ENCODE data around the gene ADAMTS14. TPM values are rescaled to one million over a fixed set of nuclear protein-coding genes. Genes with fewer than 3 reads are reported as not detected.

ADAMTS14 gene
- total RNA-seq, 1 donor from 2014 or later: 4.1 TPM

DNA sequence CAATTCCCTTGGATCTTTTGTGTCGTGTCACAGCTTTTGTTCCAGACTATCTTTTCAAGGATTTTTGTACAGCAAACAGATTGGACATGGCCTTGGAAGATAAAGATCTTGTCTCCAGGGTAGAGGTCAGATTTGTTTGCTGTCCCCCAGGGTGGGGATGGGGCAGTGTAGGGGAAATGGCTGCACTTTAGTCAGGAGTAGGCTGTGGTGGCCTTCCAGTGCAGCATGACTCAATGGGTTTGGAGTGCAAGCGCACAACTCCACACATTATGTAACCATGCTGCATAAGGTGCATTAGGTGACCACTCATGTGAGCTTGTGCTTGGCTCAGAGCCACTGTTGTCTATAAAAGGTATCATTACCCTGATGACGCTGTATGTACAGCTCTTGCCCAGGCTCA, 23.9 kb upstream of the ADAMTS14 start:
- no peak for DNase-seq (ENCODE audit: low spot score in 2 of 2, unreplicated experiment in 2 of 2)
- Mint-ChIP-seq H3K4me3 (no peak overlapping the region), H3K36me3 (no peaks in the 10 kb centered on the region), H3K27ac (no peak overlapping the region), H3K27me3 (ENCODE audit: low read depth) (peaks cover 10% of the 10 kb centered on the region), H3K9me3 (peaks cover 33% of the 10 kb centered on the region), H3K4me1 (peaks cover 6% of the 10 kb centered on the region)
- TF ChIP-seq, protein P1, sequence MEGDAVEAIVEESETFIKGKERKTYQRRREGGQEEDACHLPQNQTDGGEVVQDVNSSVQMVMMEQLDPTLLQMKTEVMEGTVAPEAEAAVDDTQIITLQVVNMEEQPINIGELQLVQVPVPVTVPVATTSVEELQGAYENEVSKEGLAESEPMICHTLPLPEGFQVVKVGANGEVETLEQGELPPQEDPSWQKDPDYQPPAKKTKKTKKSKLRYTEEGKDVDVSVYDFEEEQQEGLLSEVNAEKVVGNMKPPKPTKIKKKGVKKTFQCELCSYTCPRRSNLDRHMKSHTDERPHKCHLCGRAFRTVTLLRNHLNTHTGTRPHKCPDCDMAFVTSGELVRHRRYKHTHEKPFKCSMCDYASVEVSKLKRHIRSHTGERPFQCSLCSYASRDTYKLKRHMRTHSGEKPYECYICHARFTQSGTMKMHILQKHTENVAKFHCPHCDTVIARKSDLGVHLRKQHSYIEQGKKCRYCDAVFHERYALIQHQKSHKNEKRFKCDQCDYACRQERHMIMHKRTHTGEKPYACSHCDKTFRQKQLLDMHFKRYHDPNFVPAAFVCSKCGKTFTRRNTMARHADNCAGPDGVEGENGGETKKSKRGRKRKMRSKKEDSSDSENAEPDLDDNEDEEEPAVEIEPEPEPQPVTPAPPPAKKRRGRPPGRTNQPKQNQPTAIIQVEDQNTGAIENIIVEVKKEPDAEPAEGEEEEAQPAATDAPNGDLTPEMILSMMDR (IDR thresholded peaks at IDR 0.05; ENCODE audit: unreplicated experiment): no peak

DNA sequence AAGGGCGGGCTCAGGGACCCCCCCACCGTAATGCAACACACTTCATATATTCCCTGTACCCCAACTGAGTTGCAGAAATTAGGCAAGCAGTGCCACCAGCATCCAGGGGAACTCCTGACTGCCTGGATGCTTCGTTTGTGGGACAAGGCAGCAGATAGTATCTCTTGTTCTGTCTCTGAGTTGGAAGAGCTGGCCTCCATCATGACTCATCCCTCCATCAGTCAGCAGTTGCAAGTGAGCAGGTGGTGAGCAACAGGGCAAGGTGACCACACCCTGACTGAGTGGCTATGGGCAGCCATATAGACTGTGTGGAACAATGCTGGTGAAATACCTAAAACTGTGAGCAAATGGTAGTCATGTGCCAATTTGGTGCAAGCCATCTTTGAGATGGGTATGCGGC, 22.8 kb upstream of the ADAMTS14 start:
- H3K36me3 Mint-ChIP-seq: no peaks in the 10 kb centered on the region
- H3K27ac Mint-ChIP-seq: no peak overlapping the region
- no peak for DNase-seq (ENCODE audit: low spot score in 2 of 2, unreplicated experiment in 2 of 2)
- H3K4me3 Mint-ChIP-seq: no peak overlapping the region
- H3K9me3 Mint-ChIP-seq: peaks cover 33% of the 10 kb centered on the region
- peaks cover 2% of the 10 kb centered on the region for H3K27me3 Mint-ChIP-seq (ENCODE audit: low read depth)
- peaks cover 7% of the 10 kb centered on the region for H3K4me1 Mint-ChIP-seq
- TF ChIP-seq, protein P1 (IDR thresholded peaks at IDR 0.05; ENCODE audit: unreplicated experiment): no peak

- peaks cover 7% of the 10 kb centered on the region for H3K4me1 Mint-ChIP-seq
- no peaks in the 10 kb centered on the region for H3K36me3 Mint-ChIP-seq
- no peaks in the 10 kb centered on the region for H3K27me3 Mint-ChIP-seq (ENCODE audit: low read depth)
- TF ChIP-seq, protein P1 (IDR thresholded peaks at IDR 0.05; ENCODE audit: unreplicated experiment): no peak
- H3K9me3 Mint-ChIP-seq: peaks cover 33% of the 10 kb centered on the region
- no peak for DNase-seq (ENCODE audit: low spot score in 2 of 2, unreplicated experiment in 2 of 2)
- no peak overlapping the region for H3K27ac Mint-ChIP-seq
- no peak overlapping the region for H3K4me3 Mint-ChIP-seq
Observed at GRCh38 chr10:70650104-70650503, 22.2 kb upstream of the ADAMTS14 start.

DNA sequence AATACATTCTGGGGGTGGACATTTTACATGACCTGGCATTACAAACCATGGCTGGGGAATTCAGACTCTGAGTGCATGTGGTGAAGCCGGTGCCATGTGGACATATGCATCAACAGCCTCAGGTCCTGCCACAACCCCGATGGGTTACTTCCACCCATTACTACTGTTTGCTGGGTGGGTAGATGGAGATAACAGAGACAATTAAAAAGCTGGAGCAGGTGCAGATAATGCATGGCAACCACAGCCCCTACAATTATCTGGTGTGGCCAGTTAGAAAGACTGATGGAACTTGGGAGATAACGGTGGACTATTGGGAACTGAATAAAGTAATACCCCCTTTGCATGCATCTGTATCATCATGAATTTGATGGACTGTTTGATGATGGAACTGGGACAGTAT, 21.6 kb upstream of the ADAMTS14 start:
- TF ChIP-seq, protein P1 (IDR thresholded peaks at IDR 0.05; ENCODE audit: unreplicated experiment): no peak
- Mint-ChIP-seq H3K4me3 (no peak overlapping the region), H3K36me3 (no peaks in the 10 kb centered on the region), H3K4me1 (peaks cover 7% of the 10 kb centered on the region), H3K27ac (no peak overlapping the region), H3K27me3 (ENCODE audit: low read depth) (no peaks in the 10 kb centered on the region), H3K9me3 (peaks cover 33% of the 10 kb centered on the region)
- no peak for DNase-seq (ENCODE audit: low spot score in 2 of 2, unreplicated experiment in 2 of 2)

- DNase-seq (ENCODE audit: low spot score in 2 of 2, unreplicated experiment in 2 of 2): no peak
- H3K9me3 Mint-ChIP-seq: peaks cover 33% of the 10 kb centered on the region
Observed at GRCh38 chr10:70651661-70652060, 20.6 kb upstream of the ADAMTS14 start.

More at GRCh38 chr10:70651661-70652060, 20.6 kb upstream of the ADAMTS14 start:
- no peak overlapping the region for H3K4me3 Mint-ChIP-seq
- TF ChIP-seq, protein P1 (IDR thresholded peaks at IDR 0.05; ENCODE audit: unreplicated experiment): no peak
- no peaks in the 10 kb centered on the region for H3K27me3 Mint-ChIP-seq (ENCODE audit: low read depth)
- H3K4me1 Mint-ChIP-seq: peaks cover 7% of the 10 kb centered on the region
- H3K36me3 Mint-ChIP-seq: no peaks in the 10 kb centered on the region
- no peak overlapping the region for H3K27ac Mint-ChIP-seq
